Stimulated activated CD4-positive, alpha-beta T cell treated with anti-CD3 and anti-CD28 coated beads, Interleukin-1b, Interleukin-23, amount 100 ng/mL, for 48 hours (primary cell): ENCODE data around the gene DPP6.
"Not testable (repeated sequence)": the region's sequence is repeated elsewhere in the genome, so short reads cannot be mapped to it uniquely, and the experiment has no call there.

ENCODE experiments used
- DNase-seq: peaks from one replicate; pipeline ENCODE4 v3.0.0-alpha.2; 2020

The DPP6 gene

DNA sequence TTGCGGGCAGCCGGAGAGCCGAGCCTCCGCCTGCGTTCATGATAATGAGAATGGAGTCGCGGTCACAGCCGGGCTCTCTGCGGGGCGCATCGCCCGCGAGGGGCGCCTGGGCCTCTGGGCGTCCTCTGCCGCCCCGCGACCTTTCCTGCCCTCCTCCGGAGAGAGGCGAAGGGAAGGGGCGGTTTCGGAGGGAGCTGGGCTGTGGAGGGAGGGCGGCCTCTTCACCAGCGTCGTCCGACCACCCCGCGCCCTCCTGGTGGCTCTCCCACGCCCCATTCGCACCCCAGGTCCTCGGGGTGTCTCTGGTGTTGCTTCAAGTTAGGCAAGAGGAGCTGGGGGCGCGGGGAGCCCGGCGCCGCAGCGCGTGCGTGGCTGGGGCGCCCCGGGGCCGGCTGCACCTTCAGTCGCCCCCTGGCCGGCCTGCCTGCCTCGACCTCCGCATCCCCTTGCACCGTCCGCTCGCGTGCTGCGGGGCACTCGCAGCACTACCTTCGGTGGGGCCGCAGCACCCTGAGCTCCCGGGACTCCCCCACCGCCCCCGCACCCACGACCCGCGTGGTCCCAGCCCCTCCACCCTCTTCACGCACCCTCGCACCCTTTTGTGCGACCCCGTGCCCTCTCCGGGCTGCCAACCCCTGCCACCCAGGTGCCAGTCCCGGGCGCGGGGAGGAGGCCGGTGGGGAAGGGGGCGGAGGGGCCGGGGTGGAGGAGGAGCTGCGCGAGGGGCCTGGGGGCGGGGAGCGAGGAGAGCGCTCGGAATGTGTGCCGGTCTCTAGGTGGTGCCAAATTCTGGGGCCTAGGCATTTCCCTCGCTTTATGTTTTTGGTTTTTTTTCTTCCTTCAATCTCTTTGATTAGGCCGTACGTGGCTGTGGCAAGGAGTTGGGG, at the start of gene DPP6:
Gene DPP6 (plus strand): TSS at position 756 of the 887 bp plus-strand sequence.
- DNase-seq: not testable (repeated sequence)

GRCh38 chr7:154009423-154009911, 42.7 kb upstream of the DPP6 start:
- DNase-seq: not testable (repeated sequence)

DNA sequence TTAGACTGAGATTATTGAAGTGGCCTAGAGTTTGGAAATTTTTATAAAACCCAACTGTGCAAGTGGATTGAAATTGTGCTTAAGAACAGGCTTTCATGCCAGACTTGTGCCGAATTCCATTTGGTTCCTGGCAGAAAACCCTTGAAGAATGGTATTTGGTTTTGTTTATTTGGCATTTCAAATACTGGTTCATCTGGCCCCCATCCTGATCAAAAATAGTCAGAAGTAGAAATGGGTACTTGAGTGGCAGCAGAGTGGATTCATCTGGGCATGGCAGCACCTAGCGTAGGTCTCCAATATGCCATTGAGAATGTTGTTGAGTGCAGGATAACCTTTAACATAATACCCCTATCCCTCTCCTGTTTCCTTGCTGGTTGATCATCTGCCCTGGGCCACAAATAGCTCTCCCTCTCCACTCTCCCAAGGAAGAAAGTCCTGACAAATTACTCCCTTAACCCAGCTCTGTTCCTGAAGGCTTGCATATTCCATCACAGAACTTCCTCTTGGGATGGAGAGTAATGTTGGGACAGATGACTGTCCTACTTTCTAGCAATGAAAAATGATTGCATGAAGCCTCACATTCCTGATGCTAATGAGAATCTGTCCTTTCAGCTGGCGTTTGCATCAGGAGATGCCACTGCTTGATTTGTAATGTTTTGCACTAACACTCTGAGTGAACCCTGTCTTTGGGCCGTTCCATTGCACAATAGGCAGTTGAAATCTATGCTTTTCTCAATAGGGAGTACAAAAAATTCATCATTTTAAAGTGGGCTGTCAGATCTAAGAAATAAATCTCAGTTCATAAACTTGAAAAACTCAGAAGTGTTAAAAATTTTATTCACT, 41.3 kb upstream of the DPP6 start:
- not testable (repeated sequence) for DNase-seq

GRCh38 chr7:154012800-154013199, 39.4 kb upstream of the DPP6 start:
- not testable (repeated sequence) for DNase-seq

DNA sequence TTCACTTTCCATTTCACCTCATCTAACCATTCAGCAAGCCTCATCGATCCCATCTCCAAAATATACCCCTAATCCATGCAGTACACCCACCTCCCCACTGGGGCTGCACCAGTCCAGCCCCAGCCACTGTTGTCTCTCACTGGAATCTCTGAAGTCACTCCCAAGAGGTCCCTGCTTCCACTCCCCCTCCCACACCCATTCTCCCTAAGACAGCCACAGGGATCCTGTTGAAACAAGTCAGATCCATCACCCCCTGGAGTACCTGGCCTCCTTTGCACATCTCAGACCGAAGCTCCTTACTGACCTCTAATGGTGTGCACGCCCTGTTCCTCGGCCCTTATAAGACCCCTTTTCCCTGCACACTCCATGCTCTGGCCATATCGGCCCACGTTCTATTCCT, 36.6 kb upstream of the DPP6 start:
- not testable (repeated sequence) for DNase-seq

DNA sequence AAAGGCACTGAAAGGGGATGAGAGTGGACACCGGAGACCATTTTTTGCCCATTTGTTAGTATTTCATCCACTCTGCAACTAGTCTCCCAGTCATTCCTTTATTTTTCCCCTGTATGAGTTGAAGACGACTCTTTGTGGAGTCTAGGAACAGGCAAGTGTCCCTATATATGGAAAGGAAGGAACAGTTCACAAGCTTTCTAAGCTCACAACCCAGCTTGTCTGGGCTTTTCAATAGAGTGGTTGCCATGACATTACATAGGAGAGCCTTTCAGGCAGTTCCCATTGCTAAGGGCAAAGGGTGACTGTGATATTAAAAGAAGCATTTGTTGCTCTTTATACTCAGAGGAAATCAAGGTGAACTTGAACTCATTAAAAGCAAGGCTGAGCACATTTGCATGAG, 33.8 kb upstream of the DPP6 start:
- DNase-seq: not testable (repeated sequence)

DNA sequence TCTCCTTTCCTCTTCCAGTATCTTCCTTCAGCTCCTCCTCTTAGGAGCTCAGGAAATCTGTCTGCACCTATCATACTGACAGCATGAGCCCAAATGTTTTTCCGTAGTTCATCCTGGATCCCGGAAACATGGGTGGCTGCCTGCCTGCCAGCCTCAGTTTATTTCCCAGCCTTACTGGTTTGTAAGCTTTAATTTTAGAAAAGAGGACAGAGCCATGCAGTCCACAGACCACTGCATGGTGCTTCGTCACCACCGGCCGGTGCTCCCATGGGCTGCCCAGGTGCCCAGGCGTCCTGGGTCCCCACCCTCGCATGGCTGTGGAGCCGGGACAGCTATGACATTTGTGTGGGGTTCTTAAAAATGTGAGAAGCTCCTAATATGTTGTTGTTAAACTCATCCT, 24.4 kb upstream of the DPP6 start:
- DNase-seq: not testable (repeated sequence)

- not testable (repeated sequence) for DNase-seq
Observed at GRCh38 chr7:154030476-154031080, 21.6 kb upstream of the DPP6 start.

- peak; percentile 19 for DNase-seq
Observed at GRCh38 chr7:154039466-154040165, 12.6 kb upstream of the DPP6 start.

- DNase-seq: not testable (repeated sequence)
Observed at GRCh38 chr7:154050394-154050793, 1.8 kb upstream of the DPP6 start.

DNA sequence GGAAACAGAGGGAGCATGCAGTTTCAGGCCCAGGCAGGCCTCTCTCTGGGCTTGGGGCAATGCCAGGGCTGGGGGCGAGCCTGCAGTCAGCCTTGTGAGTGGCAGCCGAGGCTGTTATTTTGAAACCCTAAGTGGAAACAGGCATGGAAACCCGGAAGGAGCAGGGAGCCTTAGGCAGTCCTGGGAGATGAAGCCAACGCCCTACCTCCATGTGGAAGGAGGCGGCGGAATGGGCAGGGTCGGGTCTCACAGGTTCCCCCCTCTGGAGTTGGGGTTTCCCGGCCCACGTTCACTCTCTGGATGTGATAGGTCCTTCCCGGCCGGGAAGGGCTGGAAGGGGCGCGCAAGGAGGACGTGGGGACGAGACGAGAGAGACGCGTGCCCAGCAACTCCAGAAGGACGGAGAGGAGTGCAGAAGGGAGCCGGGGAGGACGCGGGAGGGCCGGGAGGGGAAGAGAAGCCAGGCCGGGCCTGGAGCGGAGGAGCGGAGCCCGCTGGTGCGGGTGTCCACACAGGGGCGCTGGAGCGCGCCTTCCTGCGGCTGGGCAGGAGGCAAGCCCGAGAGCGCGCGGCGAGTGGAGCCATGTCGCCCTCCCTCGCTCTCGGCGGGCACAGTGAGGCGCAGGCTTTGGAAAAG, 1.1 kb upstream of the DPP6 start:
- DNase-seq: not testable (repeated sequence)

GRCh38 chr7:154052530-154053252, 493 bp downstream of the DPP6 start:
- DNase-seq: not testable (repeated sequence)

GRCh38 chr7:154053466-154054312, 1.5 kb downstream of the DPP6 start:
- DNase-seq: not testable (repeated sequence)

DNA sequence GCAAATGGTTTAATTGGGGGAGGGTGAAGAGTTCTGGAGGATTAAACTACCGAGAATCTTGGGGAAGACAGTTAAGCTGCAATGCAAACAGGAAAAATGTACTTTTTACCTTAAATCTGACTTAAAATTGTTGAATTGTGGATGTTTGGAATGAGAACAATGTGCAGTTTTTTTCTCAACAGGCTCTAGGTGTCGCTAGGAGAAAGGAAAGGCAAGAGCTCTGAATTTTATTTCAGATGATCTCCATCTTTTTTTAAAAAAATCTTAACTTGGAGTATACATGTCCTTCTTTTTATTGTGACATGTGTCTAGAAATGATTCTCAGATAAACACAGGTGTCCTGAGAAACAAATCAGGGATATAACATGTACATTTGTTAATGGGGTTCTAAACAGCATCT, 2.5 kb downstream of the DPP6 start:
- DNase-seq: not testable (repeated sequence)

GRCh38 chr7:154055491-154056106, 3.4 kb downstream of the DPP6 start:
- not testable (repeated sequence) for DNase-seq

GRCh38 chr7:154058783-154059182, 6.6 kb downstream of the DPP6 start:
- DNase-seq: not testable (repeated sequence)

DNA sequence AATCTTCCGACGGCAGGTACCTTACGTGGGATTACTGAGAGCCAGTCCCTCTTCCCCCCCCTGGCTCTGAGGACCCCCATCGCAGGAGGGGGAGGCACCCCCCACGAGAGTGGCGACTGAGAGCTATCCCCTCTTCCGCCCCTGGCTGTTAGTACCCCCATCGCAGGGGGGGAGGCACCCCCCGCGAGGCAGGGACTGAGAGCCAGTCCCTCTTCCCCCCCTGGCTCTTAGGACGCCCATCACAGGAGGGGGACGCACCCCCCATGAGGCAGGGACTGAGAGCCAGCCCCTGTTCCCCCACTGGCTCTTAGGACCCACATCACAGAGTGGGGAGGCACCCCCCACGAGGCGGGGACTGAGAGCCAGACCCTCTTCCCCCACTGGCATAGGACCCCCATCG, 8.4 kb downstream of the DPP6 start:
- not testable (repeated sequence) for DNase-seq

GRCh38 chr7:154071833-154072232, 19.6 kb downstream of the DPP6 start:
- DNase-seq: not testable (repeated sequence)

DNA sequence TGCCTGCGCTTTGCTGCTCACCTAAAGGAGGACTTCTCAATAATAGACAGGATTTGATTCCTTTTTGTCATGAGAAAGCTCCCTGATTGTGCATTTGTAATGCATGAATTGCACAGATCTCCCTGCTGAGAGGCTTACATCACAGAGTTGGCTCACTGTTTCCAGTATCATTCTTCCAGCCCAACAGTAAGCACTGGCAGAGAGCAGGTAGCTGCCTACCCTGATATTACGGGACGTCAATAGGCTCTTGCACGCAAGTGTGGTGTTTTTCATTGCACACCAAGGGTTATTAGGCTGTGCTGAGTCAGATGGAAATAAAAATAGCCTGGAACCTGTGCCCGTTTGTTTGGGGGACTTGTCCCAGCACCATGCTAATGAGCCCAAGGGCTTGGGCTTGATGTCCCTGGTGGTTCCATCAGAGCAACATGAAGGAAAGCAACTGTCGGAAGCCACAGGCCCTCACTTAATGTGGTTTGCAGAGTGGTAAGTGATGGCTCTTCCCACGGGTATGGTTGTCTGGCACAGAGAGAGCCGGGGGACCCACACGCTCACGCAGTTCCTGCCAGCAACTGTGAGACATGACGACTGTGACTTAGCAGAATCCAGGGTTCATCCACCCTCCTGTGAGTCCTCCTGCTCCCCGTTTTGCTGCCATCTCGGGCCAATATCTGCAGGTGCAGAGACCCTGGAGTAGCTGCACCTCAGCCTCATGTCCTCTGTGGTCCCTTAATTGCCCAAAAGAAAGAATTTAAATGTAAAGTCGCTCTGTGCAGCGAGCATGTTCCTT, 20.4 kb downstream of the DPP6 start:
- not testable (repeated sequence) for DNase-seq
